ENCODE data around the gene NRG4.

- TF ChIP-seq CTCF (IDR thresholded peaks at IDR 0.05) (no peak), POLR2A (IDR thresholded peaks at IDR 0.05) (no peak)
Measured at GRCh38 chr15:76060118-76060989, 48.1 kb upstream of the NRG4 start.

All from adrenal gland (tissue), 5 donors.